HFFc6 (cell line): ENCODE data around the gene COL7A1. TPM values are rescaled to one million over a fixed set of nuclear protein-coding genes. Genes with fewer than 3 reads are reported as not detected.

Experiments used
- DNase-seq: peaks from one replicate; pipeline ENCODE4 v3.0.0-alpha.2; 2018
- H3K27ac Mint-ChIP-seq: 2 replicates; pipeline ENCODE4 v1.8.0; 2020; ENCODE audit warnings: mild to moderate bottlenecking, mixed read lengths
- H3K27me3 Mint-ChIP-seq: 2 replicates; pipeline ENCODE4 v1.8.0; 2021; ENCODE audit warnings: mild to moderate bottlenecking, moderate library complexity, mixed read lengths; ENCODE audit not compliant: insufficient read depth
- H3K36me3 Mint-ChIP-seq: 2 replicates; pipeline ENCODE4 v1.8.0; 2021; ENCODE audit warnings: low read depth, mixed read lengths
- H3K4me1 Mint-ChIP-seq: 2 replicates; pipeline ENCODE4 v1.8.0; 2020; ENCODE audit warnings: low read depth, mixed read lengths
- H3K4me3 Mint-ChIP-seq: 2 replicates; pipeline ENCODE4 v1.8.0; 2020; ENCODE audit warnings: mild to moderate bottlenecking, moderate library complexity, mixed read lengths
- H3K9me3 Mint-ChIP-seq: 2 replicates; pipeline ENCODE4 v1.8.0; 2020; ENCODE audit warnings: mild to moderate bottlenecking, mixed read lengths
- total RNA-seq, 6 experiments: library from RNA; stranded (reverse); fragmentation: NEBNext Ultra II Directional; extraction: Animal tissue kit (Norgen Biotek cat#: 25700); gene quantifications; 2 replicates in 1 of 6; 3 replicates in 5 of 6; pipeline ENCODE4 v1.2.3, GENCODE V29; 2021
- TF ChIP-seq, protein P1 (sequence below): fragments of 200-600 bp; sonication (generic); IDR thresholded peaks from 2 replicates; pipeline ENCODE4 v1.5.0; 2021; ENCODE audit warnings: antibody characterized with exemption, mild to moderate bottlenecking

COL7A1 gene
- total RNA-seq, 6 experiments from 2014 or later, result 74.9 to 113 (median 80.8) TPM

DNA sequence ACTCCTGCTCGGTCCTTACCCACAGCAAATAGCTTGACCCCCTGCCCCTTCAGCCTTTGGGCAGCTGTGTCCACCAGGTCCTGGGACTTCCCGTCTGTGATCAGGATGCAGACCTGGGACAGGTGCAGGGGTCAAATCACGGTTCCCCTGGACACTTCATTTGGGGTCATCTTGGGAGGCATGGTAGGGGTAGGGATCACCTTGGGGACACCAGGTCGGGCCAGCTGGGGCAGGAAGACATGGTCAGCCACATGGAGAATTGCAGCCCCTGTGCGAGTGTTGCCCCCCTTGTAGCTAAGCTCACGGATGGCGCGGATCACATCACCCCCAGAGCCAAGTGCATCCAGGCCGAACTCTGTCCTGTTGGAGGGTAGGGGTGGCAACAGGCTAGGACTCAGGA, 1.8 kb downstream of the COL7A1 start:
- peaks cover 2% of the 10 kb centered on the region; the same call in 1 of the 2 replicates for H3K27me3 Mint-ChIP-seq
- TF ChIP-seq, protein P1, sequence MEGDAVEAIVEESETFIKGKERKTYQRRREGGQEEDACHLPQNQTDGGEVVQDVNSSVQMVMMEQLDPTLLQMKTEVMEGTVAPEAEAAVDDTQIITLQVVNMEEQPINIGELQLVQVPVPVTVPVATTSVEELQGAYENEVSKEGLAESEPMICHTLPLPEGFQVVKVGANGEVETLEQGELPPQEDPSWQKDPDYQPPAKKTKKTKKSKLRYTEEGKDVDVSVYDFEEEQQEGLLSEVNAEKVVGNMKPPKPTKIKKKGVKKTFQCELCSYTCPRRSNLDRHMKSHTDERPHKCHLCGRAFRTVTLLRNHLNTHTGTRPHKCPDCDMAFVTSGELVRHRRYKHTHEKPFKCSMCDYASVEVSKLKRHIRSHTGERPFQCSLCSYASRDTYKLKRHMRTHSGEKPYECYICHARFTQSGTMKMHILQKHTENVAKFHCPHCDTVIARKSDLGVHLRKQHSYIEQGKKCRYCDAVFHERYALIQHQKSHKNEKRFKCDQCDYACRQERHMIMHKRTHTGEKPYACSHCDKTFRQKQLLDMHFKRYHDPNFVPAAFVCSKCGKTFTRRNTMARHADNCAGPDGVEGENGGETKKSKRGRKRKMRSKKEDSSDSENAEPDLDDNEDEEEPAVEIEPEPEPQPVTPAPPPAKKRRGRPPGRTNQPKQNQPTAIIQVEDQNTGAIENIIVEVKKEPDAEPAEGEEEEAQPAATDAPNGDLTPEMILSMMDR, result no peak
- H3K9me3 Mint-ChIP-seq, result no peaks in the 10 kb centered on the region
- H3K27ac Mint-ChIP-seq, result no peak overlapping the region
- peak overlapping the region; percentile 90 for H3K4me3 Mint-ChIP-seq
- peaks cover 65% of the 10 kb centered on the region for H3K4me1 Mint-ChIP-seq
- no peak for DNase-seq
- peaks cover 31% of the 10 kb centered on the region for H3K36me3 Mint-ChIP-seq

DNA sequence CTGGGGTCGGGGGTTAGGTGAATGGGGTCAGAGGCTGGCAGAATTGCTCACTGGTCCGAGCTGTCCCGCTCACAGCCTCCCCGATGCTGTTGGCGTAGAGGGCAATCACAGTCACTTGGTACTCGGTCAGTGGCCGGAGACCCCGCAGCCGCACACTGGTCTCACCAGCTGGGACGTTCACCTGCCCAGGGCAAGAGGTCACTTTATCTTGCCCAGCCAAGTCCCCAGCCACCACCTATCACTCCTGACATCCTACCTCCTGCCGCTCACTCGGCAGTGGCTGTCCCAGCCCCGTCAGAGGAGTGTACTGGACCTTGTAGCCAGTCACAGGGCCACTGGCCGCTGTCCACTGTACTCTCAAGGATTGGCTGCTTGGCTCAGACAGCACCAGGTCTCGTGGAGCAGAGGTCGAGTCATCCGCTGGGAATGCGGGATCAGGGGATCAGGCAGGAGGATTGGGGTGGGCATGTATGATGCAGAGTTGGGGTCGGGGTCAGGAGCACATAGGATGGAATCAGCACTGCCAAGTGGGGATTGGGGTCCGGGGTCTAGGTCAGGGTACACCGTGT, 2.5 kb downstream of the COL7A1 start:
- peak; percentile 17 for DNase-seq
- TF ChIP-seq, protein P1, result no peak
- peak overlapping the region; percentile 71 for H3K27ac Mint-ChIP-seq
- H3K9me3 Mint-ChIP-seq, result no peaks in the 10 kb centered on the region
- H3K4me1 Mint-ChIP-seq, result peaks cover 58% of the 10 kb centered on the region
- H3K36me3 Mint-ChIP-seq, result peaks cover 30% of the 10 kb centered on the region
- H3K27me3 Mint-ChIP-seq, result peaks cover 2% of the 10 kb centered on the region; the same call in 1 of the 2 replicates
- peak overlapping the region; percentile 90 for H3K4me3 Mint-ChIP-seq

DNA sequence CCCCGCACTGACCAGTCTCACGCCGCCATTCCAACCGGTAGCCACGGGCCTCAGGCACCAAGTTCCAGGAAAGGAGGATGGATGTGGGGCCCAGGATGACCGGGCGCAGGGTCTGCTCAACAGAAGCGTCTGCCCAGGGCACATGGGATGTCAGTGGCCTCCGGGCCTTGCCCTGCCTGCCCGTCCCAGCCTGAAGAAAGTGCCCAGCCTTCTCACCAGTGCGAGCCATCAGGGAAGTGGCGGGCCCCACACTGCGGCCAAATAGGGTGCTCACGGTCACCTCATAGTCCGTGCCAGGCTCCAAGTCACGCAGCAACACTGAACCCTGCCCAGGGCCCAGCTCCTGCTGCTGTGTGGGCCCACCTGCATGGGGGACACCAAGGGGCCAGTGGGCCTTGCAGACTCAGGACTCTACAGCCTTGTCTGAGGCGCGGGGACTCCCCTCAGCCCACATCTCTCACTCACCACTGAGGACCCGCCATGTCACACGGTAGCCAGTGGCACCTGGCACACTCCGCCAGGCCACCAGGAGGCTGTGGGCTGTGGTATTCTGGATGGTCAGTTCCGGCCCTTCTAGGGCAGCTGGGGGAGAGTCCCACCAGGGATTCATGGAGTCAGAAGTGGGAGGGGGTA, 3.1 kb downstream of the COL7A1 start:
- peaks cover 25% of the 10 kb centered on the region for H3K36me3 Mint-ChIP-seq
- no peak for DNase-seq
- H3K9me3 Mint-ChIP-seq, result no peaks in the 10 kb centered on the region
- H3K27ac Mint-ChIP-seq, result no peak overlapping the region
- no peak overlapping the region for H3K4me3 Mint-ChIP-seq
- TF ChIP-seq, protein P1, result no peak
- no peaks in the 10 kb centered on the region; the same call in 1 of the 2 replicates for H3K27me3 Mint-ChIP-seq
- H3K4me1 Mint-ChIP-seq, result peaks cover 52% of the 10 kb centered on the region

DNA sequence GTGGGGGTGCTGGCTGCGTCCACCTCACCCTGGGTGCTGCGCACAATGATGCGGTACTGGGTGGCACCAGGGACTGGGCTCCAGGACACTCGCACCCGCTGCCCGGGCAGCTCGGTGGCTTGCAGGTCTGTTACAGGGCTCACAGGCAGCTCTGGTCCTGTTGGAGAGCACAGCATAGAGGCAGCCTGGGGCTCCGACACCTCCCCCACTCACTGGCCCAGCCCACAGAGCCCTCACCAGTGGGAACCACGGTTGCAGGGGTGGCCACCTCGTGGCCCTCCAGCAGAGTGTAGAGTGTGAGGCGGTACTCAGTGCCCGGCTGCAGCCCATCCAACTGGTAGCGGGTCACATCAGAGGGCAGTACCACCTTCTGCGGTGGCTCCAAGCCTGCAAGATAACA, 3.7 kb downstream of the COL7A1 start:
- TF ChIP-seq, protein P1, result no peak
- peaks cover 46% of the 10 kb centered on the region for H3K4me1 Mint-ChIP-seq
- peaks cover 28% of the 10 kb centered on the region for H3K36me3 Mint-ChIP-seq
- DNase-seq, result no peak
- H3K9me3 Mint-ChIP-seq, result no peaks in the 10 kb centered on the region
- no peak overlapping the region for H3K4me3 Mint-ChIP-seq
- H3K27me3 Mint-ChIP-seq, result no peaks in the 10 kb centered on the region; the same call in 1 of the 2 replicates
- H3K27ac Mint-ChIP-seq, result no peak overlapping the region

GRCh38 chr3:48588230-48588629, 6.9 kb downstream of the COL7A1 start:
- no peaks in the 10 kb centered on the region for H3K9me3 Mint-ChIP-seq
- DNase-seq, result no peak
- TF ChIP-seq, protein P1, result no peak
- H3K27ac Mint-ChIP-seq, result no peak overlapping the region
- peaks cover 29% of the 10 kb centered on the region for H3K36me3 Mint-ChIP-seq
- H3K4me1 Mint-ChIP-seq, result peaks cover 20% of the 10 kb centered on the region
- no peaks in the 10 kb centered on the region; the same call in 1 of the 2 replicates for H3K27me3 Mint-ChIP-seq
- H3K4me3 Mint-ChIP-seq, result no peak overlapping the region
